ENCODE results near the gene STPG4.

Gene STPG4

GRCh38 chr2:47061944-47062678 is 93.0 kb downstream of the STPG4 start:
- peaks cover 80% of the 10 kb centered on the region for H3K4me1 ChIP-seq
- no peaks in the 10 kb centered on the region for H3K36me3 ChIP-seq
- peak; percentile 81 for DNase-seq
- no peak for TF ChIP-seq CTCF (IDR thresholded peaks at IDR 0.05; ENCODE audit: low read depth, low read length)
- no peaks in the 10 kb centered on the region for H3K27me3 ChIP-seq
- H3K4me3 ChIP-seq (ENCODE audit: low read depth, low read length) = no peak overlapping the region
- no peaks in the 10 kb centered on the region for H3K9me3 ChIP-seq

GRCh38 chr2:47060652-47061170 is 94.4 kb downstream of the STPG4 start:
- no peaks in the 10 kb centered on the region for H3K9me3 ChIP-seq
- no peaks in the 10 kb centered on the region for H3K27me3 ChIP-seq
- DNase-seq = no peak
- H3K36me3 ChIP-seq = no peaks in the 10 kb centered on the region
- no peak for TF ChIP-seq CTCF (IDR thresholded peaks at IDR 0.05; ENCODE audit: low read depth, low read length)
- H3K4me1 ChIP-seq = peaks cover 85% of the 10 kb centered on the region
- H3K4me3 ChIP-seq (ENCODE audit: low read depth, low read length) = no peak overlapping the region

- H3K36me3 ChIP-seq = no peaks in the 10 kb centered on the region
These were observed 96.8 kb downstream of the STPG4 start for GRCh38 chr2:47058003-47058931.

GRCh38 chr2:47057687-47058002 is 97.5 kb downstream of the STPG4 start:
- H3K4me1 ChIP-seq = peaks cover 69% of the 10 kb centered on the region
- no peak for DNase-seq
- no peak for TF ChIP-seq CTCF (IDR thresholded peaks at IDR 0.05; ENCODE audit: low read depth, low read length)

More at GRCh38 chr2:47058003-47058931, 96.8 kb downstream of the STPG4 start:
- peak; percentile 84 for DNase-seq
- Histone ChIP-seq H3K9me3 (no peaks in the 10 kb centered on the region), H3K4me1 (peaks cover 75% of the 10 kb centered on the region), H3K4me3 (ENCODE audit: low read depth, low read length) (no peak overlapping the region), H3K27me3 (no peaks in the 10 kb centered on the region)
- TF ChIP-seq CTCF (IDR thresholded peaks at IDR 0.05; ENCODE audit: low read depth, low read length) = 0 out of 2 replicates have a peak, but pooled peaks have one; percentile 5

DNA sequence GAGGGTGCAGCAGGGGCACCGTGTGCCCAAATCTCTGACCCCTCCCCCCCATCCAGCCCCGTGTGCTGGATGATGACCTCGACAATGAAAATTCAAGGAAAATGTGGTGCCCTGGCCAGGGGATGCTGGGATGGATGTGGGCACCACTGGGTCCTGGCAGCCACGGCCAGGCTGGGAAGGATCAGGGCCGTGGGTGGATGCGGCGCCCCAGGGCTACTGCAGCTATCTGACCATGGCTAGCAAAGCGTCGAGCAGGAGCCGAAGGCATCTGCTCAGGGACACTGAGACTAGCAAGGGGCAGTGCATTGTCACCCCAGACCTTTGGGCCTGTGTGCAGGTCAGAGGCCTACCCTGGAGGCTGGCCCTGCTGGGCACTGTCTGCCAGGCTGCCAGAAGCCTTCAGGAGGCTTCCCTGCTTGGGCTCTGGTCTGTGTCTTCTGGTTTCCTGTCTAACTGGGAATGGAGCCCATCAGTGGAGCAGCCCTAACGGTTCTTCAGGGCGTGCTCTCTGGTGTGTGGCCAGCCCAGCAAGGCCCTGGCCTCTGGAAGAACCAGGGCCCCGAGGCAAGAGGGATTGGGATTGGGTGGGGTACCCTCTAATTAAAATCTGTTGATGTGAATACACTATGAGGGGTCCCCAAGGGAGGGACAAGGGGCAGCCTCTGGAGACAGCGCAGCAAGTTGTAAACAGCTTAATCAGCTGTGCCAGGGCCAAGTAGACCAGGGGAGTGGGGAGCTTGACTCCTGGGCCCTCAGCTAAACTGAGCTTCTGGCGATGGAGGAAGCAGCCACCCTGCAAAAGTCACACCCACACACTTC is 98.0 kb downstream of the STPG4 start:
- Histone ChIP-seq H3K4me1 (peaks cover 67% of the 10 kb centered on the region), H3K9me3 (no peaks in the 10 kb centered on the region), H3K36me3 (no peaks in the 10 kb centered on the region), H3K4me3 (ENCODE audit: low read depth, low read length) (peak overlapping the region; percentile 27), H3K27me3 (no peaks in the 10 kb centered on the region)
- TF ChIP-seq CTCF (IDR thresholded peaks at IDR 0.05; ENCODE audit: low read depth, low read length) = no peak
- peak; percentile 89 for DNase-seq

More at GRCh38 chr2:47057687-47058002, 97.5 kb downstream of the STPG4 start:
- Histone ChIP-seq H3K4me3 (ENCODE audit: low read depth, low read length) (no peak overlapping the region), H3K27me3 (no peaks in the 10 kb centered on the region), H3K36me3 (no peaks in the 10 kb centered on the region), H3K9me3 (no peaks in the 10 kb centered on the region)

All from BE2C (cell line).